ENCODE results near the gene MAL. TPM values are rescaled to one million over a fixed set of nuclear protein-coding genes. Genes with fewer than 3 reads are reported as not detected.

The MAL gene
- total RNA-seq, 3 donors from 2014 or later (not counting 1 experiment from before 2014, with no cell fraction given) = 0.54 to 3.3 (median 1.8) TPM

- Mint-ChIP-seq H3K27me3 (ENCODE audit: low read depth in 2 of 2) (peaks cover 12 to 14% of the 10 kb centered on the region in 2 donors), H3K9me3 (no peaks in the 10 kb centered on the region), H3K36me3 (no peaks in the 10 kb centered on the region), H3K27ac (no peak overlapping the region), H3K4me3 (peak overlapping the region; percentile 49), H3K4me1 (peaks cover 5 to 6% of the 10 kb centered on the region in 2 donors)
- no peaks in the 10 kb centered on the region for H3K9me3 ChIP-seq (ENCODE audit: control insufficient read depth, insufficient read depth, low read length)
- peak; percentile 75 to 93 (median 91) for ATAC-seq
- TF ChIP-seq CTCF (IDR thresholded peaks at IDR 0.05) = peak; percentile 75
- peaks cover 43% of the 10 kb centered on the region for H3K4me1 ChIP-seq (ENCODE audit: control insufficient read depth, insufficient read depth, low read length)
- peak; percentile 57 to 94 for DNase-seq
- H3K27ac ChIP-seq (ENCODE audit: low read length) = no peak overlapping the region
- no peaks in the 10 kb centered on the region for H3K36me3 ChIP-seq (ENCODE audit: control insufficient read depth, insufficient read depth, low read length)
- intact Hi-C loops (cut with micrococcal nuclease) = loop anchor here (1.0 to 5.0 kb wide), 2 partner anchors 38 to 130 kb away; partner anchors contain the start of gene ZNF892
- H3K27me3 ChIP-seq (ENCODE audit: control insufficient read depth, insufficient read depth, low read length) = no peaks in the 10 kb centered on the region
- peak overlapping the region; percentile 23 for H3K4me3 ChIP-seq (ENCODE audit: low read length)
- WGBS (ENCODE audit: insufficient coverage) = 13% methylated on average over 44 of the region's 44 CpGs
These were observed 51.4 kb downstream of the MAL start for GRCh38 chr2:95076705-95077529.

- no peak for DNase-seq
- no peaks in the 10 kb centered on the region for H3K9me3 Mint-ChIP-seq
- no peak for ATAC-seq
- WGBS (ENCODE audit: insufficient coverage) = 13% methylated on average over 2 of the region's 3 CpGs
- H3K4me1 Mint-ChIP-seq = peaks cover 5 to 6% of the 10 kb centered on the region in 2 donors
- no peak overlapping the region for H3K27ac ChIP-seq (ENCODE audit: low read length)
- no peaks in the 10 kb centered on the region for H3K9me3 ChIP-seq (ENCODE audit: control insufficient read depth, insufficient read depth, low read length)
- TF ChIP-seq CTCF (IDR thresholded peaks at IDR 0.05) = no peak
- intact Hi-C loops (cut with micrococcal nuclease) = loop anchor here (5.0 kb wide), 1 partner anchor 130 kb away; the partner anchor contains the start of gene ZNF892
- H3K27ac Mint-ChIP-seq = no peak overlapping the region
- H3K4me3 ChIP-seq (ENCODE audit: low read length) = no peak overlapping the region
- H3K4me3 Mint-ChIP-seq = peak overlapping the region; percentile 45
- no peaks in the 10 kb centered on the region for H3K36me3 Mint-ChIP-seq
- peaks cover 43% of the 10 kb centered on the region for H3K4me1 ChIP-seq (ENCODE audit: control insufficient read depth, insufficient read depth, low read length)
- no peaks in the 10 kb centered on the region for H3K27me3 ChIP-seq (ENCODE audit: control insufficient read depth, insufficient read depth, low read length)
- H3K27me3 Mint-ChIP-seq (ENCODE audit: low read depth in 2 of 2) = peaks cover 12 to 14% of the 10 kb centered on the region in 2 donors
- H3K36me3 ChIP-seq (ENCODE audit: control insufficient read depth, insufficient read depth, low read length) = no peaks in the 10 kb centered on the region
These were observed 52.0 kb downstream of the MAL start for GRCh38 chr2:95077530-95077825.

- Histone ChIP-seq H3K4me3 (ENCODE audit: low read length) (no peak overlapping the region), H3K36me3 (ENCODE audit: control insufficient read depth, insufficient read depth, low read length) (no peaks in the 10 kb centered on the region), H3K27me3 (ENCODE audit: control insufficient read depth, insufficient read depth, low read length) (no peaks in the 10 kb centered on the region), H3K9me3 (ENCODE audit: control insufficient read depth, insufficient read depth, low read length) (no peaks in the 10 kb centered on the region), H3K4me1 (ENCODE audit: control insufficient read depth, insufficient read depth, low read length) (peaks cover 43% of the 10 kb centered on the region), H3K27ac (ENCODE audit: low read length) (no peak overlapping the region)
- no peak for DNase-seq
- Mint-ChIP-seq H3K27ac (no peak overlapping the region), H3K4me1 (peaks cover 5 to 6% of the 10 kb centered on the region in 2 donors), H3K36me3 (no peaks in the 10 kb centered on the region), H3K4me3 (peak overlapping the region; percentile 45), H3K27me3 (ENCODE audit: low read depth in 2 of 2) (peaks cover 12 to 14% of the 10 kb centered on the region in 2 donors), H3K9me3 (no peaks in the 10 kb centered on the region)
- intact Hi-C loops (cut with micrococcal nuclease) = loop anchor here (5.0 kb wide), 1 partner anchor 129 kb away; the partner anchor contains the start of gene ZNF892
- no peak for ATAC-seq
- 94% methylated on average over 10 of the region's 10 CpGs for WGBS (ENCODE audit: insufficient coverage)
- no peak for TF ChIP-seq CTCF (IDR thresholded peaks at IDR 0.05)
These were observed 52.5 kb downstream of the MAL start for GRCh38 chr2:95077861-95078603.

Measured in natural killer cell (primary cell).